Body of pancreas (tissue), 4 donors: ENCODE results near the gene VIT. TPM values are rescaled to one million over a fixed set of nuclear protein-coding genes. Genes with fewer than 3 reads are reported as not detected.

ENCODE experiments used
- ATAC-seq: fragments of 150-250 bp; one replicate; pipeline ENCODE4 v1.9.1; 2016
- DNase-seq, 4 donors: peaks; one replicate each; pipeline ENCODE4 v3.0.0-alpha.2; 2019
- H3K27ac ChIP-seq, 4 donors: fragments of 200-600 bp; sonication (generic); 1 replicate in 3 of 4; 2 replicates in 1 of 4; pipeline versions ENCODE4 v1.5.1 to v1.6.1; 2016 to 2019; ENCODE audit warnings: mild to moderate bottlenecking in 1 of 4, mixed read lengths in 1 of 4, moderate library complexity in 1 of 4
- H3K27me3 ChIP-seq, 2 donors: fragments of 200-600 bp; sonication (generic); one replicate each; pipeline ENCODE4 v1.6.0; 2016; ENCODE audit warnings: mild to moderate bottlenecking in 1 of 2
- H3K36me3 ChIP-seq, 2 donors: fragments of 200-600 bp; sonication (generic); replicated peaks in 1 of 2; 2 replicates each; pipeline ENCODE4 v1.5.1; 2016; ENCODE audit warnings: low read depth in 2 of 2; ENCODE audit not compliant: insufficient read depth in 1 of 2
- H3K4me1 ChIP-seq: fragments of 200-600 bp; sonication (generic); one replicate; pipeline ENCODE4 v1.6.0; 2016
- H3K4me3 ChIP-seq, 2 donors: fragments of 200-600 bp; sonication (generic); 1 replicate in 1 of 2; 2 replicates in 1 of 2; pipeline ENCODE4 v1.5.1; 2016 to 2019
- H3K9me3 ChIP-seq, 3 donors: fragments of 200-600 bp; sonication (generic); 1 replicate in 2 of 3; 2 replicates in 1 of 3; pipeline ENCODE4 v1.5.1; 2016
- POLR2A ChIP-seq, 3 donors: fragments of 450-650 bp; IDR thresholded peaks; one replicate each; pipeline ENCODE4 v1.6.1; 2016; ENCODE audit warnings: antibody characterized with exemption in 3 of 3, mild to moderate bottlenecking in 2 of 3
- WGBS, 2 donors: methylation state at CpG; one replicate each; pipeline ENCODE4 v1.1.5; 2017; 5-methylcytosine and 5-hydroxymethylcytosine counted together
- intact Hi-C: fragments of 100-400 bp; cut with DNase I; formaldehyde crosslinking; loops from one replicate; pipeline ENCODE4 v1.15.1; 2023
- total RNA-seq, 2 donors: library from RNA; depleted of rRNA; stranded (reverse); fragments of >200 nt; gene quantifications; one replicate each; pipeline ENCODE4 v1.1.0, GENCODE V29; 2016
- TF ChIP-seq, protein P1 (sequence below), 7 experiments: fragments of 450-650 bp in 4 of 7; fragments of 200-600 bp in 3 of 7; sonication (generic) in 3 of 7; IDR thresholded peaks; one replicate each; pipeline ENCODE4 v1.5.1; 2016 to 2019; ENCODE audit warnings: antibody characterized with exemption in 7 of 7

VIT gene
- total RNA-seq, 2 donors from 2014 or later, result 0.99 to 2.6 TPM

DNA sequence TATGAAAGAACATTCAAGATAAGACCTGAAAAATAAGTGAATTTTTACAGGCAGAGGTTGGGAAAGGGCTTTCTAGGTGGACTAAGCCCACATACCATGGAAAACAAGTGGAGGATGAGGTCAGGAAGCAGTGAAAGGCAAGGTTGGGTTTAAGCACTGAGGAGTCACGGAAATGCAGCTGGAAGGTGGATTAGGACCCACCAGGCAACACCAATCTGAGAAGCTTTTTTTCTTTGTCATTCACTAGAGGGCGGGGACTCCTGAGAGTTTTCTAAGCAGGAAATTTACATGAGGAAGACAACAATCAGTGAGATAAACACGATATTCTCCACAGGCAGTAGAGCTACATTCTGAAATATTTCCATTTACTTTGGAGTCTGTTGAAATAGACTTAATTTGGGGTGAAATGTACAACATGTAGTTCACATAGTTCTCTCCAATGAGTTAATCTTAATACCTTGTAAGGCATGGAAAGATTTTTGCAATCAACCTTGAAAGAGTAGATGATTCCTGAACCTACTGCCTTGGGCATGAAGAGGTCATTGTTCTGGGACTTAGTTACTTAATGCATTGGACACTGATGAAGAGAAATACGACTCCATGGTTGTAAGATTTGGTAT, 40.7 kb downstream of the VIT start:
- Histone ChIP-seq H3K27ac (no peak overlapping the region), H3K36me3 (no peaks in the 10 kb centered on the region), H3K27me3 (no peaks in the 10 kb centered on the region), H3K4me3 (no peak overlapping the region), H3K9me3 (no peaks in the 10 kb centered on the region), H3K4me1 (no peaks in the 10 kb centered on the region)
- TF ChIP-seq, protein P1, sequence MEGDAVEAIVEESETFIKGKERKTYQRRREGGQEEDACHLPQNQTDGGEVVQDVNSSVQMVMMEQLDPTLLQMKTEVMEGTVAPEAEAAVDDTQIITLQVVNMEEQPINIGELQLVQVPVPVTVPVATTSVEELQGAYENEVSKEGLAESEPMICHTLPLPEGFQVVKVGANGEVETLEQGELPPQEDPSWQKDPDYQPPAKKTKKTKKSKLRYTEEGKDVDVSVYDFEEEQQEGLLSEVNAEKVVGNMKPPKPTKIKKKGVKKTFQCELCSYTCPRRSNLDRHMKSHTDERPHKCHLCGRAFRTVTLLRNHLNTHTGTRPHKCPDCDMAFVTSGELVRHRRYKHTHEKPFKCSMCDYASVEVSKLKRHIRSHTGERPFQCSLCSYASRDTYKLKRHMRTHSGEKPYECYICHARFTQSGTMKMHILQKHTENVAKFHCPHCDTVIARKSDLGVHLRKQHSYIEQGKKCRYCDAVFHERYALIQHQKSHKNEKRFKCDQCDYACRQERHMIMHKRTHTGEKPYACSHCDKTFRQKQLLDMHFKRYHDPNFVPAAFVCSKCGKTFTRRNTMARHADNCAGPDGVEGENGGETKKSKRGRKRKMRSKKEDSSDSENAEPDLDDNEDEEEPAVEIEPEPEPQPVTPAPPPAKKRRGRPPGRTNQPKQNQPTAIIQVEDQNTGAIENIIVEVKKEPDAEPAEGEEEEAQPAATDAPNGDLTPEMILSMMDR (IDR thresholded peaks at IDR 0.05), result no peak
- TF ChIP-seq POLR2A (IDR thresholded peaks at IDR 0.05), result no peak
- intact Hi-C loops, result no loop called here
- no peak for ATAC-seq
- WGBS, 2 donors, result 57 to 64% methylated on average over 4 of the region's 4 CpGs
- DNase-seq, result no peak

DNA sequence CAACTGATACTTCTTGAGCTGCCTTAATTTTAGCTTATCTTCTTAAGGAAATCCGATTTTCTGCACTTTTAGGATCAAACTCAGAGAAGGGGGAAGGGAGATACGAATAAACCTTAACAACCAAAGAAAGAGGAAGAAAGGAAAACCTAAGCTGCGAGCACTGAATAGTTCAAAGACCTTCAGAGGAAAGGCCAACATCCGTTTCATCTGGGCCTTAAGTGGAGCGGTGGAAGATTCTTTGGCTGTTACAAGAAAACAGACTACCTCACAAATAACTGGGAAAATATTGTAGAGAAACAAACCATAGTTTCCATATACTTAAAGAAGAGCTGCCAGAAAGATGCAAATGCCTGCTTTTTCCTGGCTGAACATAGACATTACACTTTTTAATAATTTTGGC, 43.6 kb downstream of the VIT start:
- no peak overlapping the region for H3K27ac ChIP-seq
- no peak for TF ChIP-seq POLR2A (IDR thresholded peaks at IDR 0.05)
- TF ChIP-seq, protein P1 (IDR thresholded peaks at IDR 0.05), result no peak
- WGBS, 2 donors, result 41 to 43% methylated on average over 5 of the region's 5 CpGs
- H3K9me3 ChIP-seq, result no peaks in the 10 kb centered on the region
- H3K36me3 ChIP-seq, result no peaks in the 10 kb centered on the region
- no peaks in the 10 kb centered on the region for H3K4me1 ChIP-seq
- DNase-seq, result no peak
- H3K27me3 ChIP-seq, result no peaks in the 10 kb centered on the region
- intact Hi-C loops, result no loop called here
- H3K4me3 ChIP-seq, result no peak overlapping the region
- no peak for ATAC-seq

GRCh38 chr2:36741188-36741837, 44.8 kb downstream of the VIT start:
- TF ChIP-seq, protein P1 (IDR thresholded peaks at IDR 0.05), result no peak
- no peak for TF ChIP-seq POLR2A (IDR thresholded peaks at IDR 0.05)
- Histone ChIP-seq H3K4me3 (no peak overlapping the region), H3K27ac (no peak overlapping the region), H3K9me3 (no peaks in the 10 kb centered on the region), H3K4me1 (no peaks in the 10 kb centered on the region), H3K36me3 (no peaks in the 10 kb centered on the region), H3K27me3 (no peaks in the 10 kb centered on the region)
- intact Hi-C loops, result no loop called here
- 35 to 50% methylated on average over 5 of the region's 5 CpGs for WGBS, 2 donors
- DNase-seq (no peak), ATAC-seq (no peak)

- no peaks in the 10 kb centered on the region for H3K27me3 ChIP-seq
- intact Hi-C loops, result no loop called here
- no peak overlapping the region for H3K27ac ChIP-seq
- H3K4me3 ChIP-seq, result no peak overlapping the region
- WGBS, 2 donors, result 40 to 62% methylated on average over 2 of the region's 2 CpGs
- no peak for TF ChIP-seq POLR2A (IDR thresholded peaks at IDR 0.05)
- TF ChIP-seq, protein P1 (IDR thresholded peaks at IDR 0.05), result no peak
- H3K36me3 ChIP-seq, result no peaks in the 10 kb centered on the region
- no peaks in the 10 kb centered on the region for H3K4me1 ChIP-seq
- DNase-seq, result no peak
- H3K9me3 ChIP-seq, result no peaks in the 10 kb centered on the region
- no peak for ATAC-seq
These were observed 47.4 kb downstream of the VIT start for GRCh38 chr2:36743954-36744353.

GRCh38 chr2:36748166-36748565, 51.7 kb downstream of the VIT start:
- TF ChIP-seq POLR2A (IDR thresholded peaks at IDR 0.05), result no peak
- Histone ChIP-seq H3K27me3 (no peaks in the 10 kb centered on the region), H3K4me1 (no peaks in the 10 kb centered on the region), H3K36me3 (no peaks in the 10 kb centered on the region), H3K9me3 (no peaks in the 10 kb centered on the region), H3K27ac (no peak overlapping the region), H3K4me3 (no peak overlapping the region)
- 58 to 71% methylated on average over 1 of the region's 1 CpG for WGBS, 2 donors
- intact Hi-C loops, result no loop called here
- DNase-seq, result no peak
- ATAC-seq, result no peak
